ENCODE results near the gene IDH3A. TPM values are rescaled to one million over a fixed set of nuclear protein-coding genes. Genes with fewer than 3 reads are reported as not detected.

IDH3A gene
- total RNA-seq = 100 to 1,000 TPM; 315 to 509 (median 460) TPM
- polyA plus RNA-seq = 100 to 1,000 TPM; 110 to 125 TPM
- long read RNA-seq, donor 1, full-length matches to known transcripts = 167 of 202 reads
- long read RNA-seq, donor 1, partial matches to known transcripts = 9 of 202 reads
- long read RNA-seq, donor 1, other reads (novel, unspliced or antisense) = 26 of 202 reads
- long read RNA-seq, donor 2, full-length matches to known transcripts = 156 of 184 reads
- long read RNA-seq, donor 2, partial matches to known transcripts = 7 of 184 reads
- long read RNA-seq, donor 2, other reads (novel, unspliced or antisense) = 21 of 184 reads
- long read RNA-seq, donor 3, full-length matches to known transcripts = 948 of 1,174 reads
- long read RNA-seq, donor 3, partial matches to known transcripts = 124 of 1,174 reads
- long read RNA-seq, donor 3, other reads (novel, unspliced or antisense) = 102 of 1,174 reads

- intact Hi-C loops (cut with DNase I) = loop anchor here in 1 of 10 donors (2.0 kb wide), 1 partner anchor 18 kb away; the partner anchor contains the start of gene CIB2
- peak; percentile 97 to 99 (median 98) for ATAC-seq
- Histone ChIP-seq H3K27me3 (no peaks in the 10 kb centered on the region), H3K36me3 (peaks cover 0 to 6% (median 0%) of the 10 kb centered on the region in 9 donors), H3K27ac (peak within 1 kb of the TSS; percentile 79 to 97 (median 92)), H3K4me3 (peak within 1 kb of the TSS; percentile 68 to 88 (median 79)), H3K4me1 (peaks cover 4 to 61% (median 34%) of the 10 kb centered on the region in 9 donors), H3K9me3 (no peaks in the 10 kb centered on the region)
- TF ChIP-seq CTCF (IDR thresholded peaks at IDR 0.05) = no peak
- peak; percentile 100 for DNase-seq
- WGBS, 2 donors = 0 to 1% methylated on average over 73 to 79 of the region's 79 CpGs
Measured at GRCh38 chr15:78149068-78149804, at the start of gene IDH3A. TSS of gene IDH3A (plus strand) at chr15:78149362. CDS start at chr15:78149404, 42 bp downstream.

- no peak overlapping the region for H3K27ac ChIP-seq
- H3K4me3 ChIP-seq = no peak overlapping the region
- H3K36me3 ChIP-seq = no peaks in the 10 kb centered on the region
- WGBS, 2 donors = 83 to 88% methylated on average over 2 of the region's 2 CpGs
- intact Hi-C loops (cut with DNase I) = no loop called here
- no peak for ATAC-seq
- DNase-seq = no peak
- TF ChIP-seq CTCF (IDR thresholded peaks at IDR 0.05) = no peak
- H3K4me1 ChIP-seq = peaks cover 0 to 35% (median 0%) of the 10 kb centered on the region in 9 donors
- no peaks in the 10 kb centered on the region for H3K9me3 ChIP-seq
- no peaks in the 10 kb centered on the region for H3K27me3 ChIP-seq
Measured at GRCh38 chr15:78100886-78101285, 48.3 kb upstream of the IDH3A start.

DNA sequence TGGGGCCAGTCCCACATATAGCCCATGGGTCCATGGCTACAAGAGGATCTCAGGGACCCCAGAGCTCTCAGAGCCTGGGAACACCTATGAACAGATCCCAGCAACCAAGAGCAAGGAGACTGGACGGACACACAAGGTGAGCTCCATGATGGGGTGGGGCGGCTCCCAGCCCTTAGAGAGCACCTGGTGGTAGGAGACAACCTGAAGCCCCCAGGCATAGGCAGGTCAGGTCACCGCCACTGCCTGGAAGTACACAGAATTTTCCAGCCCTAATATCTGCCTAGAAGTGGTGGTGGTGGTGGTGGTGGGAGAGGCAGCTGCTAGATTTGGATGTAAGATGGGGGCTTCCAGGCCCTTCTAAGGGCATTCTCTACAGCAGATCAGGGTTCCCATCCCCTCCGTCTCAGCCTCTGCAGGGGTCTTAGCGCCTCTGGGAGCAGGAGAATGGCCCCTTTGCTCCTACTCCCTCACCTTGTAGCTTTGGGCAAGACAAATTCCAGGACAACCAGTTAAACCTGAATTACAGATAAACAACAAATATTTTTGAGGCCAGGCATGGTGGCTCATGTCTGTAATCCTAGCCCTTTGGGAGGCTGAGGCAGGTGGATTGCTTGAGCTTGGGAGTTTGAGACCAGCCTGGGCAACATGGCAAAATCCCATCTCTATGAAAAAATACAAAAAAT, 47.6 kb upstream of the IDH3A start:
- Histone ChIP-seq H3K4me3 (no peak overlapping the region), H3K9me3 (no peaks in the 10 kb centered on the region), H3K4me1 (peaks cover 0 to 41% (median 0%) of the 10 kb centered on the region in 9 donors), H3K36me3 (no peaks in the 10 kb centered on the region), H3K27me3 (no peaks in the 10 kb centered on the region), H3K27ac (no peak overlapping the region)
- DNase-seq = no peak
- intact Hi-C loops (cut with DNase I) = no loop called here
- ATAC-seq = no peak
- TF ChIP-seq CTCF (IDR thresholded peaks at IDR 0.05) = no peak
- 95% methylated on average over 5 of the region's 5 CpGs for WGBS, 2 donors

- Histone ChIP-seq H3K4me3 (no peak overlapping the region), H3K27ac (no peak overlapping the region), H3K27me3 (no peaks in the 10 kb centered on the region), H3K36me3 (no peaks in the 10 kb centered on the region), H3K9me3 (no peaks in the 10 kb centered on the region), H3K4me1 (peaks cover 0 to 41% (median 0%) of the 10 kb centered on the region in 9 donors)
- ATAC-seq (no peak), DNase-seq (no peak)
- WGBS, 2 donors = 87 to 91% methylated on average over 1 of the region's 1 CpG
- no peak for TF ChIP-seq CTCF (IDR thresholded peaks at IDR 0.05)
- intact Hi-C loops (cut with DNase I) = no loop called here
Measured at GRCh38 chr15:78102211-78102610, 47.0 kb upstream of the IDH3A start.
